CD14-positive monocyte (primary cell): ENCODE measurements around the gene PLD3. TPM values are rescaled to one million over a fixed set of nuclear protein-coding genes. Genes with fewer than 3 reads are reported as not detected.
A peak's percentile ranks its signal among the peaks of the same experiment; 100 is the strongest.

Experiments
- DNase-seq, 3 donors: peaks; one replicate each; pipeline ENCODE4 v3.0.0-alpha.2; 2011 to 2022
- H2AFZ ChIP-seq: 2 replicates; pipeline ENCODE4 v1.6.0; 2012; ENCODE audit warnings: mild to moderate bottlenecking, low read depth, low read length, inconsistent platforms; ENCODE audit not compliant: insufficient read depth, poor library complexity, severe bottlenecking
- H3K27ac ChIP-seq, 2 donors: 1 replicate in 1 of 2; 2 replicates in 1 of 2; pipeline ENCODE4 v1.5.1; 2012 to 2013; ENCODE audit warnings: low read length in 2 of 2, control low read depth in 1 of 2, inconsistent platforms in 1 of 2, low read depth in 1 of 2, mild to moderate bottlenecking in 1 of 2
- H3K27me3 ChIP-seq, 2 donors: one replicate each; pipeline versions ENCODE4 v1.6.0 to v1.6.1; 2011 to 2013; ENCODE audit warnings: low read length in 2 of 2; ENCODE audit not compliant: control insufficient read depth in 2 of 2, insufficient read depth in 2 of 2
- H3K36me3 ChIP-seq, 2 donors: replicated peaks in 1 of 2; 1 replicate in 1 of 2; 2 replicates in 1 of 2; pipeline versions ENCODE4 v1.5.1 to v1.6.1; 2012 to 2013; ENCODE audit warnings: low read length in 2 of 2, control low read depth in 1 of 2, inconsistent platforms in 1 of 2, mild to moderate bottlenecking in 1 of 2; ENCODE audit not compliant: insufficient read depth in 2 of 2, control insufficient read depth in 1 of 2
- H3K4me1 ChIP-seq, 2 donors: 1 replicate in 1 of 2; 2 replicates in 1 of 2; pipeline versions ENCODE4 v1.5.1 to v1.6.1; 2012 to 2013; ENCODE audit warnings: low read length in 2 of 2, control low read depth in 1 of 2, inconsistent platforms in 1 of 2, mild to moderate bottlenecking in 1 of 2, moderate library complexity in 1 of 2; ENCODE audit not compliant: insufficient read depth in 2 of 2, control insufficient read depth in 1 of 2
- H3K4me2 ChIP-seq: replicated peaks from 2 replicates; pipeline ENCODE3; 2012; ENCODE audit warnings: low read length, moderate library complexity, mild to moderate bottlenecking; ENCODE audit not compliant: poor library complexity, severe bottlenecking; ENCODE audit errors: extremely low read depth
- H3K4me3 ChIP-seq, 3 experiments: fragments of 200-600 bp in 1 of 3; sonication (generic) in 1 of 3; replicated peaks in 1 of 3; 1 replicate in 2 of 3; 2 replicates in 1 of 3; pipeline ENCODE4 v1.5.1; 2011 to 2013; ENCODE audit warnings: low read length in 3 of 3, mild to moderate bottlenecking in 3 of 3, control low read depth in 2 of 3, low read depth in 2 of 3, inconsistent platforms in 1 of 3, moderate library complexity in 1 of 3
- H3K79me2 ChIP-seq: 2 replicates; pipeline ENCODE4 v1.6.0; 2012; ENCODE audit warnings: mild to moderate bottlenecking, control low read depth, inconsistent platforms, low read length, moderate library complexity; ENCODE audit not compliant: insufficient read depth
- H3K9ac ChIP-seq: 2 replicates; pipeline ENCODE4 v1.6.0; 2017; ENCODE audit warnings: low read length, mild to moderate bottlenecking; ENCODE audit not compliant: insufficient read depth, poor library complexity, severe bottlenecking
- H3K9me3 ChIP-seq, 2 donors: replicated peaks in 1 of 2; 1 replicate in 1 of 2; 2 replicates in 1 of 2; pipeline versions ENCODE4 v1.5.1 to v1.6.1; 2012 to 2013; ENCODE audit warnings: low read length in 2 of 2, control low read depth in 1 of 2; ENCODE audit not compliant: control insufficient read depth in 1 of 2, insufficient read depth in 1 of 2
- H4K20me1 ChIP-seq: 2 replicates; pipeline ENCODE4 v1.6.0; 2012; ENCODE audit warnings: mild to moderate bottlenecking, low read length, control low read depth, moderate library complexity; ENCODE audit not compliant: insufficient read depth
- H3K27ac Mint-ChIP-seq, 7 donors: one replicate each; pipeline ENCODE4 v1.8.0; 2020; ENCODE audit warnings: mild to moderate bottlenecking in 7 of 7, mixed read lengths in 7 of 7, moderate library complexity in 6 of 7, inconsistent platforms in 2 of 7
- H3K27me3 Mint-ChIP-seq, 3 donors: one replicate each; pipeline ENCODE4 v1.8.0; 2021 to 2022; ENCODE audit warnings: low read depth in 3 of 3, mild to moderate bottlenecking in 3 of 3, mixed read lengths in 3 of 3, moderate library complexity in 3 of 3, inconsistent platforms in 1 of 3
- H3K36me3 Mint-ChIP-seq, 2 donors: one replicate each; pipeline ENCODE4 v1.8.0; 2020; ENCODE audit warnings: mixed read lengths in 2 of 2, inconsistent platforms in 1 of 2, mild to moderate bottlenecking in 1 of 2
- H3K4me1 Mint-ChIP-seq: one replicate; pipeline ENCODE4 v1.8.0; 2020; ENCODE audit warnings: mild to moderate bottlenecking, mixed read lengths
- H3K4me3 Mint-ChIP-seq, 2 donors: one replicate each; pipeline ENCODE4 v1.8.0; 2020; ENCODE audit warnings: mild to moderate bottlenecking in 2 of 2, mixed read lengths in 2 of 2, moderate library complexity in 1 of 2
- H3K9me3 Mint-ChIP-seq, 7 donors: one replicate each; pipeline ENCODE4 v1.8.0; 2020 to 2022; ENCODE audit warnings: mixed read lengths in 7 of 7, mild to moderate bottlenecking in 6 of 7, moderate library complexity in 6 of 7, inconsistent platforms in 2 of 7
- CTCF ChIP-seq: fragments of 200-600 bp; IDR thresholded peaks from one replicate; pipeline ENCODE4 v1.8.0; 2022; ENCODE audit warnings: antibody characterized with exemption, mild to moderate bottlenecking
- WGBS: methylation state at CpG from one replicate; pipeline ENCODE4 v1.1.5; 2013; ENCODE audit warnings: missing lambda C conversion rate; ENCODE audit not compliant: insufficient coverage; 5-methylcytosine and 5-hydroxymethylcytosine counted together
- intact Hi-C, 2 donors: fragments of 100-400 bp; cut with micrococcal nuclease; formaldehyde crosslinking; loops; one replicate each; pipeline versions ENCODE4 v1.15.0 to v1.15.1; 2023
- polyA plus RNA-seq, 3 donors: library from polyadenylated mRNA; depleted of rRNA in 1 of 3; unstranded in 2 of 3; stranded (reverse) in 1 of 3; fragments of 300-500 nt in 2 of 3; fragments of >200 nt in 1 of 3; fragmentation: Illumina TruSeq in 2 of 3; gene quantifications; 1 replicate in 2 of 3; 2 replicates in 1 of 3; pipeline ENCODE4 v1.2.3, GENCODE V29; 2012 to 2021

Gene PLD3
- polyA plus RNA-seq, 3 donors: 168 to 334 (median 170) TPM

- Histone ChIP-seq H3K9ac (no peak overlapping the region), H3K4me2 (peak overlapping the region; percentile 55), H3K79me2 (peaks cover 39% of the 10 kb centered on the region), H3K27me3 (no peaks in the 10 kb centered on the region), H3K36me3 (no peaks in the 10 kb centered on the region), H3K27ac (peak overlapping the region; percentile 89 to 90), H2AFZ (no peak overlapping the region), H3K4me3 (peak overlapping the region in 1 of 3 experiments; percentile 52), H3K4me1 (peaks cover 100% of the 10 kb centered on the region in 2 donors), H4K20me1 (no peaks in the 10 kb centered on the region), H3K9me3 (no peaks in the 10 kb centered on the region)
- Mint-ChIP-seq H3K36me3 (peaks cover 6 to 12% of the 10 kb centered on the region in 2 donors), H3K9me3 (peaks cover 0 to 4% (median 0%) of the 10 kb centered on the region in 7 donors), H3K27ac (peak overlapping the region; percentile 92 to 98 (median 97)), H3K4me1 (peaks cover 90% of the 10 kb centered on the region), H3K27me3 (peaks cover 0 to 3% (median 3%) of the 10 kb centered on the region in 3 donors), H3K4me3 (peak overlapping the region; percentile 53 to 66)
- intact Hi-C loops: loop anchor here (1.0 to 10.0 kb wide), 3 partner anchors 12 to 104 kb away; partner anchors contain the start of genes BLVRB (in 1 of the 2), C19orf47 (in 1 of the 2), PLD3 (in 1 of the 2) and SERTAD3 (in 1 of the 2)
- WGBS: 9% methylated on average over 8 of the region's 12 CpGs
- peak; percentile 73 to 93 (median 85) for DNase-seq
- TF ChIP-seq CTCF: no peak
These were observed 12.3 kb downstream of the PLD3 start for GRCh38 chr19:40360708-40361241.

GRCh38 chr19:40362160-40362559 is 13.7 kb downstream of the PLD3 start:
- no peak overlapping the region for H3K4me3 ChIP-seq
- H2AFZ ChIP-seq: no peak overlapping the region
- Mint-ChIP-seq H3K27ac (peak overlapping the region; percentile 73 to 98 (median 94)), H3K4me1 (peaks cover 89% of the 10 kb centered on the region), H3K4me3 (no peak overlapping the region), H3K9me3 (peaks cover 0 to 4% (median 0%) of the 10 kb centered on the region in 7 donors), H3K27me3 (peaks cover 0 to 3% (median 3%) of the 10 kb centered on the region in 3 donors), H3K36me3 (peaks cover 4 to 15% of the 10 kb centered on the region in 2 donors)
- no peak for TF ChIP-seq CTCF
- H3K36me3 ChIP-seq: peaks cover under 1 to 5% of the 10 kb centered on the region in 2 donors
- H3K9ac ChIP-seq: no peak overlapping the region
- no peaks in the 10 kb centered on the region for H3K27me3 ChIP-seq
- H3K79me2 ChIP-seq: peaks cover 27% of the 10 kb centered on the region
- 100% methylated on average over 1 of the region's 3 CpGs for WGBS
- H3K4me2 ChIP-seq: no peak overlapping the region
- peaks cover 98 to 100% of the 10 kb centered on the region in 2 donors for H3K4me1 ChIP-seq
- DNase-seq: no peak
- intact Hi-C loops: loop anchor here (5.0 to 10.0 kb wide), 2 partner anchors 80 to 103 kb away; partner anchors contain the start of genes BLVRB (in 1 of the 2), SERTAD3 (in 1 of the 2) and SPTBN4 (in 1 of the 2)
- H3K27ac ChIP-seq: peak overlapping the region; percentile 82 to 89
- no peaks in the 10 kb centered on the region for H3K9me3 ChIP-seq
- peaks cover 7% of the 10 kb centered on the region for H4K20me1 ChIP-seq
